ENCODE results near the gene PAXX.

PAXX gene

DNA sequence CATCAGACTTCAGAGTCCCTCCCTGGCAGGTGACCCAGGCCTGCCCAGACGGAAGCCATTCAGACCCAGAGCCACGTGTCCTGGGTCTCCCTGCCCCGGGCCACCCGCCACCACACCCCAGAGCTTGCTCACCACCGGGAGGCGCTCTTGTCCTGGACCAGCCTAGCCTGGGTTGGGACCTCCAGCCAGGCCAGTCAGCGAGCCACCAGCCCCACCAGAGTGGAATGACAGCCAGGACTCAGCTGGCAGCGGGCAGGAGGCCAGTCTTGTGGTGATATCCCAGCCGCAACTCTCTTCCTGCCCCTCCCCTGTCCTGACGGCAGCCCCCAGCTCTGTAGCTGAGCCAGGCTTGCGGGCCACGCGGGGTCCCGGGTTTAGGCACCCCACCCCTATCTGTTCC is 16.6 kb upstream of the PAXX start:
- TF ChIP-seq, protein P1, sequence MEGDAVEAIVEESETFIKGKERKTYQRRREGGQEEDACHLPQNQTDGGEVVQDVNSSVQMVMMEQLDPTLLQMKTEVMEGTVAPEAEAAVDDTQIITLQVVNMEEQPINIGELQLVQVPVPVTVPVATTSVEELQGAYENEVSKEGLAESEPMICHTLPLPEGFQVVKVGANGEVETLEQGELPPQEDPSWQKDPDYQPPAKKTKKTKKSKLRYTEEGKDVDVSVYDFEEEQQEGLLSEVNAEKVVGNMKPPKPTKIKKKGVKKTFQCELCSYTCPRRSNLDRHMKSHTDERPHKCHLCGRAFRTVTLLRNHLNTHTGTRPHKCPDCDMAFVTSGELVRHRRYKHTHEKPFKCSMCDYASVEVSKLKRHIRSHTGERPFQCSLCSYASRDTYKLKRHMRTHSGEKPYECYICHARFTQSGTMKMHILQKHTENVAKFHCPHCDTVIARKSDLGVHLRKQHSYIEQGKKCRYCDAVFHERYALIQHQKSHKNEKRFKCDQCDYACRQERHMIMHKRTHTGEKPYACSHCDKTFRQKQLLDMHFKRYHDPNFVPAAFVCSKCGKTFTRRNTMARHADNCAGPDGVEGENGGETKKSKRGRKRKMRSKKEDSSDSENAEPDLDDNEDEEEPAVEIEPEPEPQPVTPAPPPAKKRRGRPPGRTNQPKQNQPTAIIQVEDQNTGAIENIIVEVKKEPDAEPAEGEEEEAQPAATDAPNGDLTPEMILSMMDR (IDR thresholded peaks at IDR 0.05; ENCODE audit: insufficient read depth, low read length, poor library complexity, severe bottlenecking): no peak
- no peak for TF ChIP-seq EZH2phosphoT487 (conservative IDR thresholded peaks at IDR 0.05; ENCODE audit: low read length)
- no peak overlapping the region for H3K9ac ChIP-seq (ENCODE audit: low read length)
- H3K36me3 ChIP-seq (ENCODE audit: low read length): no peaks in the 10 kb centered on the region
- no peak overlapping the region for H2AFZ ChIP-seq (ENCODE audit: low read depth, low read length, severe bottlenecking)
- no peak overlapping the region for H3K4me3 ChIP-seq (ENCODE audit: insufficient read depth, low read length, poor library complexity, severe bottlenecking)
- H4K20me1 ChIP-seq (ENCODE audit: low read depth, low read length): no peaks in the 10 kb centered on the region
- H3K9me2 ChIP-seq (replicated peaks; ENCODE audit: insufficient read depth, low read length): no peaks in the 10 kb centered on the region
- no peaks in the 10 kb centered on the region for H3K27me3 ChIP-seq (ENCODE audit: low read length)
- no peaks in the 10 kb centered on the region for H3K79me2 ChIP-seq (ENCODE audit: insufficient read depth, low read length)
- H3K9me3 ChIP-seq (ENCODE audit: insufficient read depth, low read length): no peaks in the 10 kb centered on the region
- no peak overlapping the region for H3K27ac ChIP-seq (ENCODE audit: low read depth, low read length)
- H3K4me2 ChIP-seq (ENCODE audit: low read depth, low read length, poor library complexity, severe bottlenecking): no peak overlapping the region
- no peaks in the 10 kb centered on the region for H3F3A ChIP-seq (ENCODE audit: insufficient read depth)

DNA sequence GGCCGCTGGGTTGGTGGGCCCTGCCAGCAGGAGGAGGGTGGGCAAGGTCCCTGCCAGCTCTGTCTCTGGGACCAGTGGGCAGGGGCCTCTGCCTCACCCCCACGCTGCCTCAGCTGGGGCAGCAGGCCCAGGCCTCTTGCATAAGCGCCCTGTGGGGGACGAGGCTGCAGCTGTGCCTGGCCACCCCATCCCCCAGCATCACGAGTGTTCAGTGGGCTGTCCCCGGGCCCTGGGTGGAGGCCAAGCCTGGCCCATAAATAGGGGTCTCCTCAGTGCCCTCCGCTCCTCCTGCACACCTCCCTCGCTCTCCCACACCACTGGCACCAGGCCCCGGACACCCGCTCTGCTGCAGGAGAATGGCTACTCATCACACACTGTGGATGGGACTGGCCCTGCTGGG is 15.0 kb upstream of the PAXX start, which contains the start of gene PTGDS:
Gene PTGDS, plus strand, starts transcription at position 282 of the 400 bp plus-strand sequence. Its CDS starts 75 bp downstream, at position 357.
- no peaks in the 10 kb centered on the region for H3K79me2 ChIP-seq (ENCODE audit: insufficient read depth, low read length)
- H3K9me2 ChIP-seq (replicated peaks; ENCODE audit: insufficient read depth, low read length): no peaks in the 10 kb centered on the region
- H3K27ac ChIP-seq (ENCODE audit: low read depth, low read length): no peak within 1 kb of the TSS
- no peak within 1 kb of the TSS for H3K9ac ChIP-seq (ENCODE audit: low read length)
- no peak within 1 kb of the TSS for H2AFZ ChIP-seq (ENCODE audit: low read depth, low read length, severe bottlenecking)
- no peaks in the 10 kb centered on the region for H3K27me3 ChIP-seq (ENCODE audit: low read length)
- no peak within 1 kb of the TSS for H3K4me3 ChIP-seq (ENCODE audit: insufficient read depth, low read length, poor library complexity, severe bottlenecking)
- H4K20me1 ChIP-seq (ENCODE audit: low read depth, low read length): no peaks in the 10 kb centered on the region
- no peak for TF ChIP-seq EZH2phosphoT487 (conservative IDR thresholded peaks at IDR 0.05; ENCODE audit: low read length)
- TF ChIP-seq, protein P1 (IDR thresholded peaks at IDR 0.05; ENCODE audit: insufficient read depth, low read length, poor library complexity, severe bottlenecking): no peak
- H3F3A ChIP-seq (ENCODE audit: insufficient read depth): no peaks in the 10 kb centered on the region
- no peaks in the 10 kb centered on the region for H3K9me3 ChIP-seq (ENCODE audit: insufficient read depth, low read length)
- no peak within 1 kb of the TSS for H3K4me2 ChIP-seq (ENCODE audit: low read depth, low read length, poor library complexity, severe bottlenecking)
- no peaks in the 10 kb centered on the region for H3K36me3 ChIP-seq (ENCODE audit: low read length)

DNA sequence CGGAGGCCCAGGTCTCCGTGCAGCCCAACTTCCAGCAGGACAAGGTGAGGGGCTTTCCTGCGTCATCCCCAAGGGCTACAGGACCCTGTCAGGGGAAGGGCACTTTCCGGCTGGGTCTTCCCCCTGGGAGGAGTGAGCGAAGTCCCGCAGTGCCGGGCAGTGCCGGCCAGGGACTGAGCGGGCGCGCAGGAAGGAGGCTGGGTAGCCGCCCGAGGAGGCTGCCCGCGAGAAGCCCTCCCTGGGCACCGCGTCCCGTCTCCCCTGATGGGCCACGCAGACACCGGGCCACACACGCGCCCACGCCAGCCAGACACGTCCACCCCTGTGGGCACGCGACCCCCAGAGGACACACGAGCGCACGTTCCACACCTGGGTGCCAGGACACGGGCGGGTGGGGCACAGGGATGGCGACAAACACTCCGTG is 14.6 kb upstream of the PAXX start:
- H3K9me2 ChIP-seq (replicated peaks; ENCODE audit: insufficient read depth, low read length): no peaks in the 10 kb centered on the region
- no peaks in the 10 kb centered on the region for H4K20me1 ChIP-seq (ENCODE audit: low read depth, low read length)
- H3K79me2 ChIP-seq (ENCODE audit: insufficient read depth, low read length): no peaks in the 10 kb centered on the region
- H3K36me3 ChIP-seq (ENCODE audit: low read length): no peaks in the 10 kb centered on the region
- no peak overlapping the region for H3K4me3 ChIP-seq (ENCODE audit: insufficient read depth, low read length, poor library complexity, severe bottlenecking)
- H2AFZ ChIP-seq (ENCODE audit: low read depth, low read length, severe bottlenecking): no peak overlapping the region
- TF ChIP-seq, protein P1 (IDR thresholded peaks at IDR 0.05; ENCODE audit: insufficient read depth, low read length, poor library complexity, severe bottlenecking): no peak
- no peak for TF ChIP-seq EZH2phosphoT487 (conservative IDR thresholded peaks at IDR 0.05; ENCODE audit: low read length)
- no peaks in the 10 kb centered on the region for H3K9me3 ChIP-seq (ENCODE audit: insufficient read depth, low read length)
- no peak overlapping the region for H3K9ac ChIP-seq (ENCODE audit: low read length)
- H3K27me3 ChIP-seq (ENCODE audit: low read length): no peaks in the 10 kb centered on the region
- no peaks in the 10 kb centered on the region for H3F3A ChIP-seq (ENCODE audit: insufficient read depth)
- no peak overlapping the region for H3K27ac ChIP-seq (ENCODE audit: low read depth, low read length)
- no peak overlapping the region for H3K4me2 ChIP-seq (ENCODE audit: low read depth, low read length, poor library complexity, severe bottlenecking)
